GM23248 (cell line): ENCODE data around the gene PTPN5. TPM values are rescaled to one million over a fixed set of nuclear protein-coding genes. Genes with fewer than 3 reads are reported as not detected.
A peak's percentile ranks its signal among the peaks of the same experiment; 100 is the strongest.

Experiments used
- DNase-seq: peaks from one replicate; pipeline ENCODE4 v3.0.0-alpha.2; 2015
- H2AFZ ChIP-seq: fragments of 200-600 bp; sonication (generic); 2 replicates; pipeline ENCODE4 v1.6.1; 2016; ENCODE audit warnings: antibody characterized with exemption
- H3F3A ChIP-seq: fragments of 200-600 bp; sonication (generic); 2 replicates; pipeline ENCODE4 v1.6.1; 2016; ENCODE audit warnings: mild to moderate bottlenecking, antibody characterized with exemption, mixed run types; ENCODE audit not compliant: insufficient read depth
- H3K27ac ChIP-seq: fragments of 200-600 bp; sonication (generic); 2 replicates; pipeline ENCODE4 v1.5.1; 2016; ENCODE audit warnings: mild to moderate bottlenecking
- H3K27me3 ChIP-seq: fragments of 200-600 bp; sonication (generic); replicated peaks from 2 replicates; pipeline ENCODE4 v1.6.1; 2016; ENCODE audit warnings: mild to moderate bottlenecking; ENCODE audit not compliant: insufficient read depth
- H3K36me3 ChIP-seq: fragments of 200-600 bp; sonication (generic); 2 replicates; pipeline ENCODE4 v1.6.1; 2016; ENCODE audit warnings: low read depth, mild to moderate bottlenecking
- H3K4me1 ChIP-seq: fragments of 200-600 bp; sonication (generic); 2 replicates; pipeline ENCODE4 v1.6.1; 2016; ENCODE audit warnings: mild to moderate bottlenecking; ENCODE audit not compliant: insufficient read depth
- H3K4me2 ChIP-seq: fragments of 200-600 bp; sonication (generic); one replicate; pipeline ENCODE4 v1.6.1; 2016; ENCODE audit warnings: mild to moderate bottlenecking; ENCODE audit not compliant: unreplicated experiment
- H3K4me3 ChIP-seq: fragments of 200-600 bp; sonication (generic); 2 replicates; pipeline ENCODE4 v1.5.1; 2016; ENCODE audit warnings: mild to moderate bottlenecking
- H3K79me2 ChIP-seq: fragments of 200-600 bp; sonication (generic); 2 replicates; pipeline ENCODE4 v1.6.1; 2016; ENCODE audit warnings: mild to moderate bottlenecking; ENCODE audit not compliant: insufficient read depth
- H3K9ac ChIP-seq: fragments of 200-600 bp; sonication (generic); 2 replicates; pipeline ENCODE4 v1.6.1; 2016; ENCODE audit warnings: mild to moderate bottlenecking
- H3K9me2 ChIP-seq: fragments of 200-600 bp; sonication (generic); 2 replicates; pipeline ENCODE4 v1.6.1; 2016; ENCODE audit warnings: mixed run types, mild to moderate bottlenecking, moderate library complexity; ENCODE audit not compliant: insufficient read depth
- H3K9me3 ChIP-seq: fragments of 200-600 bp; sonication (generic); one replicate; pipeline ENCODE4 v1.6.1; 2017; ENCODE audit warnings: low read depth
- H4K20me1 ChIP-seq: fragments of 200-600 bp; sonication (generic); 2 replicates; pipeline ENCODE4 v1.6.0; 2016; ENCODE audit not compliant: insufficient read depth
- EZH2 ChIP-seq: fragments of 200-600 bp; sonication (generic); IDR thresholded peaks from 2 replicates; pipeline ENCODE4 v1.6.1; 2018; ENCODE audit warnings: antibody characterized with exemption, mild to moderate bottlenecking; ENCODE audit not compliant: insufficient read depth, poor library complexity, severe bottlenecking
- EZH2phosphoT487 ChIP-seq: fragments of 200-600 bp; sonication (generic); IDR thresholded peaks from 2 replicates; pipeline ENCODE4 v1.6.1; 2018; ENCODE audit warnings: antibody characterized with exemption, moderate library complexity, mild to moderate bottlenecking, low read depth; ENCODE audit not compliant: insufficient read depth
- WGBS, 2 experiments: methylation state at CpG; one replicate each; pipeline ENCODE4 v1.1.6; 2015 to 2017; ENCODE audit warnings: low lambda C conversion rate in 2 of 2, low coverage in 1 of 2; ENCODE audit errors: missing lambda C conversion rate in 2 of 2; 5-methylcytosine and 5-hydroxymethylcytosine counted together
- in situ Hi-C: fragments of 300-500 bp; cut with MboI; formaldehyde crosslinking; loops from 2 replicates; pipeline ENCODE4 v1.15.0; 2020
- polyA plus RNA-seq: library from polyadenylated mRNA; unstranded; fragments of >200 nt; fragmentation: Nextera tagmentation; extraction: Ambion mirVana; gene quantifications from 2 replicates; pipeline ENCODE4 v1.2.1, GENCODE V29; 2016
- total RNA-seq: library from RNA; depleted of rRNA; stranded (reverse); fragments of >200 nt; shearing (Covaris generic); gene quantifications from 2 replicates; pipeline ENCODE4 v1.2.3, GENCODE V29; 2014

The PTPN5 gene
- total and polyA plus RNA-seq, 2 experiments from 2014 or later = not detected

DNA sequence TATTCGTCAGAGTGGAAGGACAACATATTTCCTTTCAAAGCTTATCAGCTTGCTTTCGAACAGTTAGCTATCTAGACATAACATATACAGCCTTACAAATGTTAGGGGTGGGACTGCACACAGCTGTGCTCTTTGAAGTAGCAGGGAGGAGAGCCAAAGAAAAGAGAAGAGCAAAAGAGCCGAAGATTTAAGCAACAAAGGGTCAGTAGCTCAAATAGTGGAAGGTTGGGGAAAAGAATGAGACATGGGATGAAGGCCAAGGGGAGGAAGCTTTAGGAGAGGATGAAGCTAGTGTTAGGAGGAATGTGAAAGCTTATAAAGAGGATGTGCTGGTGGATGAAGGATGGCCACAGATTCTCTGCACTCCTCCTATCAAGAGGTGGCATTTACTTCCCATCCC lies 33.8 kb downstream of the PTPN5 start:
- Histone ChIP-seq H3K9me2 (no peaks in the 10 kb centered on the region), H3K9me3 (no peaks in the 10 kb centered on the region), H3K27ac (no peak overlapping the region), H3K36me3 (no peaks in the 10 kb centered on the region), H3K4me3 (no peak overlapping the region), H2AFZ (no peak overlapping the region), H4K20me1 (no peaks in the 10 kb centered on the region), H3K9ac (no peak overlapping the region), H3F3A (no peaks in the 10 kb centered on the region), H3K27me3 (no peaks in the 10 kb centered on the region), H3K79me2 (no peaks in the 10 kb centered on the region), H3K4me2 (no peak overlapping the region), H3K4me1 (no peaks in the 10 kb centered on the region)
- TF ChIP-seq EZH2phosphoT487 (no peak), EZH2 (no peak)
- in situ Hi-C loops = no loop called here
- WGBS, 2 experiments = 20 to 23% methylated on average over 3 of the region's 3 CpGs
- no peak for DNase-seq

DNA sequence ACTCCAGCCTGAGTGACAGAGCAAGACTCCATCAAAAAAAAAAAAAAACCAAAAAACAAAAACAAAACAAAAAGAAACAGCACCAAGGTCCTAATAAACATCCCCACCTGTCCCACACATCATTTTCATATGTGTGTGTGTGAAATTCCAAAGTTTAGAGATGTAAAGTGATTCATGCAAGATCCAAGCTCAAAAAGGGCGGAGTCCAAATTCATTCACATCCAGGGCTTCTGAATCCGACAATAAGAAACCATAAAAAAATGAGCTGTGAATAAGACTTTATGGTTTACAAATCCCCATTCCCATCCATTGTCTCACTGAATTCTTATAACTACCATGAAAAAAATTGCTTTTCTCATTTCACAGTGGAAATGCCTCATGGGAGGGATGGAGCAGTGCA lies 34.7 kb downstream of the PTPN5 start:
- no peaks in the 10 kb centered on the region for H3K27me3 ChIP-seq
- no peak overlapping the region for H3K27ac ChIP-seq
- H3K9me3 ChIP-seq = no peaks in the 10 kb centered on the region
- no peaks in the 10 kb centered on the region for H3K79me2 ChIP-seq
- TF ChIP-seq EZH2phosphoT487 (no peak), EZH2 (no peak)
- in situ Hi-C loops = no loop called here
- no peak overlapping the region for H2AFZ ChIP-seq
- no peak overlapping the region for H3K4me2 ChIP-seq
- 59 to 75% methylated on average over 2 of the region's 2 CpGs for WGBS, 2 experiments
- no peaks in the 10 kb centered on the region for H3K4me1 ChIP-seq
- no peak overlapping the region for H3K9ac ChIP-seq
- H3K36me3 ChIP-seq = no peaks in the 10 kb centered on the region
- no peaks in the 10 kb centered on the region for H3F3A ChIP-seq
- no peaks in the 10 kb centered on the region for H4K20me1 ChIP-seq
- DNase-seq = peak; percentile 33
- no peaks in the 10 kb centered on the region for H3K9me2 ChIP-seq
- no peak overlapping the region for H3K4me3 ChIP-seq

DNA sequence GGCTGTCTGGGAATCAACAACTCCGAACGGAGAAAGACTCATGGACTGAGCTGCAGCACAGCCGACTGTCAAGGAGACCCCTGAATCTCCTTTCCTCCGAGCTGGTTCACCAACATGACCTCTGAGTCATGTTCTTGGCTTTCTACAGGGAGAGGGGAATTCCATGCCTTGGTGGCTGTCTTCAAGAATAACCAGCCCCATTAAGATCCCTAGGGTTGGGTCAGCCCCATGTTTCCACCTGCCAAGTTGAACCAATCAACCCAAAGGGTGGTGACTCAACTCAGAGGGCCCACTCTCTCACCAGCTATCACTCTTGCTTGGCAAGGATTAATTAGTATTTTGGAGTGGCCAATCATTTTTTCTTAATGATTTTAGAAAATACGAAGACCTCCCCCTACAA lies 37.3 kb downstream of the PTPN5 start:
- Histone ChIP-seq H2AFZ (no peak overlapping the region), H3K27ac (no peak overlapping the region), H4K20me1 (no peaks in the 10 kb centered on the region), H3K4me3 (no peak overlapping the region), H3K9me3 (no peaks in the 10 kb centered on the region), H3K4me2 (no peak overlapping the region), H3K36me3 (no peaks in the 10 kb centered on the region), H3K9me2 (no peaks in the 10 kb centered on the region), H3K9ac (no peak overlapping the region), H3K4me1 (0 out of 2 replicates have a peak, but pooled peaks cover 9% of the 10 kb centered on the region), H3K27me3 (no peaks in the 10 kb centered on the region), H3F3A (no peaks in the 10 kb centered on the region), H3K79me2 (no peaks in the 10 kb centered on the region)
- no peak for DNase-seq
- in situ Hi-C loops = no loop called here
- TF ChIP-seq EZH2 = no peak
- TF ChIP-seq EZH2phosphoT487 = no peak
- WGBS, 2 experiments = 71 to 75% methylated on average over 5 of the region's 5 CpGs

DNA sequence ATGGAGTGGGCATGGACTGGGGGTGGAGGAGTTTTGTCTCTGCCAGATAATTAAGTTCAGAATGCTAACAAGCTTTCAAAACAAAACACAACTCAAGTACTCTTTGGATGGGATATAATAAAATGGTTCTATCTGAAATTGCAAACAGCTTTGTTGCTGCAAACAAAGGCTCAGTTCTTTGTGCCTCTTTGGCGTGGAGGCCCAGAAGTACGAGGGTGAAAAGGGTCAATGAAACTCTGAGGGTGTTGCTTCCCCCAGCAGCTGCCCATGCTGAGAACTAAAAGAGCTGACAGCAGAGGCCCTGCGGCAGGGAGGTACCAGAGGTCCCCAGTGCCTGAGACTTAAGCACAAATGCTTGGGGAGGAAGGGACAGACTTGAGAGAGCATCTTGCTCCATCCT lies 39.1 kb downstream of the PTPN5 start:
- in situ Hi-C loops = no loop called here
- Histone ChIP-seq H3K27me3 (no peaks in the 10 kb centered on the region), H3K4me1 (0 out of 2 replicates have a peak, but pooled peaks cover 9% of the 10 kb centered on the region), H3K36me3 (no peaks in the 10 kb centered on the region), H3K4me2 (no peak overlapping the region), H3K79me2 (no peaks in the 10 kb centered on the region), H4K20me1 (no peaks in the 10 kb centered on the region), H3K9me3 (no peaks in the 10 kb centered on the region), H3K9ac (no peak overlapping the region), H3F3A (no peaks in the 10 kb centered on the region), H2AFZ (no peak overlapping the region), H3K9me2 (no peaks in the 10 kb centered on the region), H3K4me3 (no peak overlapping the region), H3K27ac (no peak overlapping the region)
- WGBS, 2 experiments = 13 to 19% methylated on average over 3 of the region's 3 CpGs
- TF ChIP-seq EZH2 (no peak), EZH2phosphoT487 (no peak)
- no peak for DNase-seq

DNA sequence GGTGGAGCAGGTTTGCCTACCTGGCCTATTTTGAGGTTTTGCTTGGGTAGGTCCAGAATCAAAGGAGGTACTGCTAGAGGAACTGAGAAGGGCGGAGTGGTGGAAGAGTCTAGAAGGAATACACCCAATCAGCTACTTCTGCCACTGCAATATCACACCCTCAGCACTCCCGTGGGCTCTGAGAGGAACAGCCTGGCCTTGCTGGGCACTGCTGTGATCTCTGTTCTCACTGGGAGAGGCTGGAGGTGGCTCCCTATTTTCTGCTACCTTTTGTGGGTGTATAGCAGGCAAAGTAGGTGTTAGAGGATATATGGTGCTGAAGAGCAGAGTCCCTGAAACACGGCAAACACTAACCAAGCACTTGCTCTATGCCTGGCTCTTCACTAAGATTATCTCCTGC lies 40.7 kb downstream of the PTPN5 start:
- no peaks in the 10 kb centered on the region for H3K9me3 ChIP-seq
- no peak overlapping the region for H2AFZ ChIP-seq
- no peaks in the 10 kb centered on the region for H3K27me3 ChIP-seq
- H3K4me1 ChIP-seq = 0 out of 2 replicates have a peak, but pooled peaks cover 9% of the 10 kb centered on the region
- H3K4me3 ChIP-seq = no peak overlapping the region
- H3K9ac ChIP-seq = no peak overlapping the region
- in situ Hi-C loops = no loop called here
- TF ChIP-seq EZH2phosphoT487 = no peak
- TF ChIP-seq EZH2 = no peak
- H3K4me2 ChIP-seq = no peak overlapping the region
- H3K9me2 ChIP-seq = no peaks in the 10 kb centered on the region
- no peaks in the 10 kb centered on the region for H4K20me1 ChIP-seq
- H3K79me2 ChIP-seq = no peaks in the 10 kb centered on the region
- no peak overlapping the region for H3K27ac ChIP-seq
- no peaks in the 10 kb centered on the region for H3K36me3 ChIP-seq
- DNase-seq = no peak
- H3F3A ChIP-seq = no peaks in the 10 kb centered on the region
- 80 to 85% methylated on average over 3 of the region's 3 CpGs for WGBS, 2 experiments
